Measurements from ENCODE around the gene DENND1C.

The DENND1C gene, protein sequence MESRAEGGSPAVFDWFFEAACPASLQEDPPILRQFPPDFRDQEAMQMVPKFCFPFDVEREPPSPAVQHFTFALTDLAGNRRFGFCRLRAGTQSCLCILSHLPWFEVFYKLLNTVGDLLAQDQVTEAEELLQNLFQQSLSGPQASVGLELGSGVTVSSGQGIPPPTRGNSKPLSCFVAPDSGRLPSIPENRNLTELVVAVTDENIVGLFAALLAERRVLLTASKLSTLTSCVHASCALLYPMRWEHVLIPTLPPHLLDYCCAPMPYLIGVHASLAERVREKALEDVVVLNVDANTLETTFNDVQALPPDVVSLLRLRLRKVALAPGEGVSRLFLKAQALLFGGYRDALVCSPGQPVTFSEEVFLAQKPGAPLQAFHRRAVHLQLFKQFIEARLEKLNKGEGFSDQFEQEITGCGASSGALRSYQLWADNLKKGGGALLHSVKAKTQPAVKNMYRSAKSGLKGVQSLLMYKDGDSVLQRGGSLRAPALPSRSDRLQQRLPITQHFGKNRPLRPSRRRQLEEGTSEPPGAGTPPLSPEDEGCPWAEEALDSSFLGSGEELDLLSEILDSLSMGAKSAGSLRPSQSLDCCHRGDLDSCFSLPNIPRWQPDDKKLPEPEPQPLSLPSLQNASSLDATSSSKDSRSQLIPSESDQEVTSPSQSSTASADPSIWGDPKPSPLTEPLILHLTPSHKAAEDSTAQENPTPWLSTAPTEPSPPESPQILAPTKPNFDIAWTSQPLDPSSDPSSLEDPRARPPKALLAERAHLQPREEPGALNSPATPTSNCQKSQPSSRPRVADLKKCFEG

DNA sequence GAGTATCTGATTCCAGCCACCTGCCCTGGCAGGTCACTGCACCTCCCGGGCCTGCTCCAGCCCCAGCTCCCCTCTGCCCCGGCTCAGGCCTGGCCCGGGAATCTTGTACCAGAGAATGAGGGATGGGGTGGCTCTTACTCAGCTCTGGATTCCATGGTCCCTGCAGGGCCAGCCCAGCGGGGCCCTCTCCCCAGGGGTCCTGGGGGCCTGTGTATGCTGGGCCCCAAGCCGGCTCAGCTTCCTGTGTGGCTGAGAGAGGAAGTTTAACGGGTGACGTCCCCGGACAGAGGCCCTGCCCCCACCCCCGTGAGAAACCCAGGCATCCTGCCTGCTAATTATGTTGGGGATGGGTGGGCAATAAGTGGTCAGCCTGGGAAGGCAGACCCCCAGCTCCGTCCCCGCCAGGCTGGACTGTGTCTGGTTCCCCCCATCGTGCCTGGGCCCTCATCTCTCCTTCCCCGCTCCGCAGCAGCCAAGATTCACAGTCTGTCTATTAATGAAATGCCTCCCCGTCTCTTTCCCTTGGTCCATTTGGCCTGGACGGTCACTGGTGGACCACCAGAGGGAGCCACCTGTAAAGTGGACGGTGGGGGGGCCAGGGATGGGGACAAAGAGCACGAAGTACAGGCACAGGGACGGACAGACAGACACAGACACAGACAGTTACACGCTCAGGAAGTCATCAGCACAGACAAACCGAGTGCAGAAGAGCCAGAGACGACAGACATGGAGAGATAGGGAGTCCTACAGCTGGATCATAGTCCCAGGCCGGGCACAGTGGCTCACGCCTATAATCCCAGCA lies at the start of gene DENND1C:
Gene DENND1C, minus strand, starts transcription at position 247 of the 802 bp plus-strand sequence. Its CDS starts 92 bp downstream, at position 155.
- DNase-seq = peak; percentile 12

DNA sequence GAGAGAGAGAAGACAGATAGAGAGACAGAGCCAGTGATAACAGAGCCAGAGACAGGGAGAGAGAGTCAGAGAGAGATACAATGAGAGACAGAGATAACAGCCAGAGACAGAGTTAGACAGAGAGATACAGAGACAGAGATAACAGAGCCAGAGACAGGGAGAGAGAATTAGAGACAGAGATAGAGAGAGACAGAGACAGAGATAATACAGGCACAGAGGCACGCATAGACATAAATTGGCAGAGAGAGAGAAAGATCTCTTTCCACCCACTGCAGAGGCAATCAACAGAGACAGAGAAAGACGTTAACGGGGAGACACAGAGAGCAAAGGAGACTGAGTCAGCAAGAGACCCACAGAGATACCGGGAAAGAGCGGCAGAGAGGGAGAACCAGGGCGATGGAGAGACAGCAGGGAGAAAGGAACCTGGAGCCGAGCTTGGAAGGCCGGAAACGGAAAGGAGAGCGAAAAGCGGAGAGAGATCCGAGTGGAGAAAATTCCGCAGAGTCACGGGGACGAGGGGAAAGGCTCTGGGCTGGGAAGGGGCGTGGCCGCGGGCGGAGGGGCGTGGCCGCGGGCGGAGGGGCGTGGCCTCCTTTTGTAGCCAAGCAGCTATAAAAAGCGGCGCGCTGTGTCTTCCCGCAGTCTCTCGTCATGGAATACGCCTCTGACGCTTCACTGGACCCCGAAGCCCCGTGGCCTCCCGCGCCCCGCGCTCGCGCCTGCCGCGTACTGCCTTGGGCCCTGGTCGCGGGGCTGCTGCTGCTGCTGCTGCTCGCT lies 49.0 kb upstream of the DENND1C start, which contains the start of gene TNFSF9:
Gene TNFSF9, plus strand, starts transcription at position 641 of the 777 bp plus-strand sequence. Its CDS starts 11 bp downstream, at position 652.
- peak; percentile 88 for DNase-seq

DNA sequence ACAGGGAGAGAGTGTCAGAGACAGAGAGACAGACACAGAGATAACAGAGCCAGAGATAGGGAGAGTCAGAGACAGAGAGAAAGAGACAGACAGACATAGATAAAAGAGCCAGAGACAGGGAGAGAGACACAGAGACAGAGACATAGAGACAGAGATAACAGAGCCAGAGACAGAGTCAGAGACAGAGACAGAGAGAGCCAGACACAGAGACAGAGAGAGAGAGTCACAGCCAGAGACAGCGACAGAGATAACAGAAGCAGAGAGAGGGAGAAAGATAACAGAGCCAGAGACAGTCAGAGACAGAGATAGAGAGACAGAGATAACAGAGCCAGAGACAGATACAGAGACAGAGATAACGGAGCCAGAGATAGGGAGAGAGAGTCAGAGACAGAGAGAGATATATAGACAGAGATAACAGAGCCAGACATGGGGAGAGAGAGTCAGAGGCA lies 48.4 kb upstream of the DENND1C start:
- no peak for DNase-seq

DNA sequence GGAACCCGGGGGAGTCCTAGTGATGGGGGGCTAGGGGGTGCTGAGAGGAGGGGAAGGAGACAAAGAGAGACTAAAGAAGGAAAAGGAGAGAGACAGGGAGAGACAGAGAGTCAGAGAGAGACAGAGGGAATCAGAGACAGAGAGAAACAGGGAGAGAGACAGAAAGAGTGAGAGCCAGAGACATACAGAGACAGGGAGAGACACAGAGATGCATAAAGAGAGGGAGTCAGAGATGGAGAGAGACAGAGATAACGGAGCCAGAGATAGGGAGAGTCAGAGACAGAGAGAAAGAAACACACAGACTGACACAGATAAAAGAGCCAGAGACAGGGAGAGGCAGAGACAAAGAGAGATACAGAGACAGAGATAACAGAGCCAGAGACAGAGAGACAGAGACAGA lies 47.8 kb upstream of the DENND1C start:
- no peak for DNase-seq

DNA sequence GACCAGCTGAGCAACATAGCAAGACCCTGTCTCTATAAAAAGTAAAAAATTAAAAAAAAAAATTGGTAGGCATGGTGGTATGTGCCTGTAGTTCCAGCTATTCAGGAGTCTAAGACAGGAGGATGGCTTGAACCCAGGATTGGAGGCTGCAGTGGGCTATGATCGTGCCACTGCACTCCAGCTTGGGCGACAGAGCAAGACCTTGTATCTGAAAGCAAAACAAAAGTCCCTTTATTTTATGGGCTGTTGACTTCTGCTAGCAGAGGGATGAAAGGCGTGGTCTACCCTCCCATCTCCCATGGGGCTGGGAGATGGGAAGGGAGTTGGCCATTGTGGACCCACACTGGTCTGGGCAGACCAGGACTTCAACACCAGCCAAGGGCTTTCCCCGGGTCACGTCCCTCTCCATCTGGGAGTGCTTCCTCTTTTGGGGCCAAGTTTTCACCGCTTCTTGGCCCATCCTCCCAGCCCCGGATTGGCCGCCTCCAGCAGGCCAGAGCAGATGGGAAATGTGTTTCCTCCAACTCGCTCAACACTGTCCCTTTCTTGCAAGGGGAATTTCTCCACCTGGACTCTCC lies 47.0 kb upstream of the DENND1C start:
- DNase-seq = no peak

DNA sequence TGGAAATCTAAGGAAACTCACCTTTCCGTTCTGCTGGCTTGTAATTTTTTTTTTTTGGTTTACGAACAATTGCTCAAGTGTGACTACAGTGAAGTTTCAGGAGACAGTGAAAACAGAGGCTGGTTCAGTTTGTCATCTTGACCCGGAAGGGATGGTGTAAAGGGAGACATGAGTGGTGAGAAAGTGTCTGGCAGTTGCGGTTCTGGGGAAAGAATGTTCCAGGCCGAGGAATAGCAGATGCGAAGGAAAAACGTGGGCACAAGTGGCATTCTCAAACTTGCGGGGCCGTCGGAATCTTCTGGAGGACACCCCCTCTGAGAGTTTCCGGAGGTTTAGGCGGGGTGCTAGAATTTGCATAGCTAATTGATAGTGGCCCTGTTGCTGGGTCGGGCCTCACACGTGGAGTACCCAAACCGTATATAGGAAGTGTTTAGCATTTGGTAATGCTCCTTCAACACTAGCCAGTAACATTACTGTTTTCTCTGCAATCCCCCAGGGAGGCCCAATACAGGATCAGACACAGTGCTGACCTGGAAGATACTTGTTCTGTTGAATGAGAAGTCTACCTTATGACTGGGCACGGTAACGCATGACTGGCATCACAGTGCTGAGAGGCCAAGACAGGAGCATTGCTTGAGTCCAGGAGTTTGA lies 46.4 kb upstream of the DENND1C start:
- no peak for DNase-seq

DNA sequence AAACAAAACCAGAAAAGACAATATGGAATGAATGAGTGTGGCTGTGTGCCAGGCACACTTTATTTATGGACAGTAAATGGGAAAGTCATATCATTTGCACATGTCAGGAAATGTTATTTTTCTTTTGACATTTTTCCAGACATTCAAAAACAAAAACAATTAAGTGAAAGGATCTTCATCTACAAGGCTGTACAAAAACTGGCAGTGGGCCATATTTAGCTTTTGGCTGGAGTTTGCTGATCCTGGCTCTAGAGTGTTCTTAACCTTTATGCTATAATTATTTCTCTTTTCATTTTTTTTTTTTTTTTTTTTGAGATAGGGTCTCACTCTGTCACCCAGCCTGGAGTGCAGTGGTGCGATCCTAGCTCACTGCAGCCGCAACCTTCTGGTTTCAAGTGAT lies 42.7 kb upstream of the DENND1C start:
- no peak for DNase-seq

DNA sequence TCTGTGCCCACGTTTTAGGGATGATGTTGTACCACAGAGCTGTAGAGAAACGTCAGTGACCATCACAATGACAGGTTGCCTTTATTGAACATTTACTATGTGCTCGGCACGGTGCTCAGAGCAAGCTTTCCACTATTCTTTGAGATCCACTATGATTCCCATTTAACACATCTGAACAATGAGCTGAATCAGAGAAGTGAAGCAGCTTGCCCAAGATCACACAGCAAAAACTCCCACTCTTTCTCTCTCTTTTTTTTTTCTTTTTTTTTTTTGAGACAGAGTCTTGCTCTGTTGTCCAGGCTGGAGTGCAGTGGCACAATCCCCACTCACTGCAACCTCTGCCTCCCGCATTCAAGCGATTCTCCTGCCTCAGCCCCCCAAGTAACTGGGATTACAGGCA lies 41.1 kb upstream of the DENND1C start:
- no peak for DNase-seq

DNA sequence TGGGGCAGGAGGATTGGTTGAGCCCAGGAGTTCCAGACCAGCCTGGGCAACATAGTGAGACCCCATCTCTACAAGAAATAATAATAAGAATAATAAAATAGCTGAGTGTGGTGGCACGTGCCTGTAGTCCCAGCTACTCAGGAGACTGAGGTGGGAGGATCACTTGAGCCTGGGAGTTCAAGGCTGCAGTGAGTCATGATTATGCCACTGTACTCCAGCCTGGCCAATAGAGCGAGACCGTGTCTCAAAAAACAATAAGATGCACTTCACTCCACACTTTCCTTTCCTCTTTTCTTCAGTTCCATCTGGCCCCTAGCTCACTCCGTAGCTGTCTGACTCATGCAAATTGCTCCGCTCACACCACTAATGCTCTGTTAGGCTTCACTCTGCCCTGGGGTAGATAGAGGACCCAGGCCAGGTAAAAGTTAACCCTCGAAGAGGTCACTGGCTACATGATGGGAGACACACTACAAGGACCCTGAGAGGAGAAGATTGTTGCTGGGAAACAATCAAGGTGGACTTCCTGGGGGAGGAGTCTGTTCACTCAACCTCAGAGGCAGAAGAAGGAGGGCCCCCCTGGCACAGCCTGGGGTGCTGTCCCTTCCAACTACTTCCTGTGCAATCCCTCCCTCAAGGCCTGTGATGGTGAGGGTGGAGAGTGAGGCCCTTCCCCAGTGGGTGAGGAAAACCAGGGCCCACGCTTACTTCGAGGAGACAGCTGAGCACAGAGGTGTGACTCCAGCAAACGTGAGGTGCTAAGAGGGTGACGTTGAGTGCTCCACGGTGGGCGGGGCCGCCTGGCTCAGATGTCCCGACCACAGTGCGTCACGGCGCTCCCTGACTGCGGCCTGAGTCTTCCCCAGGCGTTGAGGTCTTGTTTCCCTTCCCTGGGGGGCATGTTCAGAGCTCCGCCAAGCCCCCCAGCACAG lies 40.4 kb upstream of the DENND1C start:
- peak; percentile 49 for DNase-seq

DNA sequence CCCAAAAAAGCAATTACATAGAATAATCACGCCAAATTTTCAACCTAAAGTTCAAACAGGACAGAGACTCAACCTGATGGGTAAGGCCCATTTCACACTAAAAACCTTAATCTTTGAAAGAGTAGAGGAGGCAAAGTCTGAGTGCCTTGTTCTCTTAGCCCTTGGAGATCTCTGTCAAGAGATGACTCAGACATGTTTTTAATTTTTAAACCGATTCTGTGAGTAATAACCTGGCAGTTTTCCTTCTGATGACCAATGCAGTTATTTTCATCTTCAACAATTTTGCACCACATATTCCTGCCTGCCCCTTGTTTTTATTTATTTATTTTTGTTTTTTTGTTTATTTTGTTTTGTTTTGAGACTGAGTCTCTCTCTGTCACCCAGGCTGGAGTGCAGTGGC lies 37.7 kb upstream of the DENND1C start:
- DNase-seq = peak; percentile 82

DNA sequence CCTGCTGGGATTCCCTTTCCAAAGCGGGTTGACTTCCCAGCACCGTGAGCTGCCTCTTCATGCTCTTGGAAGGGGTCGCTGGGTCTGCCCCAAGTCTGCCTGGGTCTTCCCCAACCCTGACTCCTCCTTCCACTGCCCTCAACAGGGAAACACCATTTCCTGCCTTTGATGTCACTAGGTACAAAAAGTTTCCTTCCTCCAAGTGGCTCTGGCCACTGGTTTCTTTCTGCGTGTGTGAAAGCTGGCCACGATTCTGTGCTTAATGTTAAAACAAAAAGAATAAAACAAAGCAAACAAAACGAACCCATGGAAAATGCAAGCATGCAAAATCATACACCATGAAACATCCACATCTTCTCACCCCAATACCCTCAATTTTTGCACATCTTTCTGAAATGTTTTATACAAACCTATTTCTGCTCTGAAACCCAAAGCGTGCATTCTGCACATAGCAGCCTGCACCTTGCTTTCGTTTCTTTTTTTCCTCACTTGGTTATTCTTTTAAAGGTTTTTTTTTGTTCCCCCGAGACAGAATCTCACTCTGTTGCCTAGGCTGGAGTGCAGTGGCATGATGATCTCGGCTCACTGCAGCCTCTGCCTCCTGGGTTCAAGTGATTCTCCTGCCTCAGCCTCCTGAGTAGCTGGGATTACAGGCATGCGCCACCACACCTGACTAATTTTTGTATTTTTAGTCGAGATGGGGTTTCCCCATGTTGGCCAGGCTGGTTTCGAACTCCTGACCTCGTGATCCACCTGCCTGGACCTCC lies 36.7 kb upstream of the DENND1C start:
- DNase-seq = no peak

DNA sequence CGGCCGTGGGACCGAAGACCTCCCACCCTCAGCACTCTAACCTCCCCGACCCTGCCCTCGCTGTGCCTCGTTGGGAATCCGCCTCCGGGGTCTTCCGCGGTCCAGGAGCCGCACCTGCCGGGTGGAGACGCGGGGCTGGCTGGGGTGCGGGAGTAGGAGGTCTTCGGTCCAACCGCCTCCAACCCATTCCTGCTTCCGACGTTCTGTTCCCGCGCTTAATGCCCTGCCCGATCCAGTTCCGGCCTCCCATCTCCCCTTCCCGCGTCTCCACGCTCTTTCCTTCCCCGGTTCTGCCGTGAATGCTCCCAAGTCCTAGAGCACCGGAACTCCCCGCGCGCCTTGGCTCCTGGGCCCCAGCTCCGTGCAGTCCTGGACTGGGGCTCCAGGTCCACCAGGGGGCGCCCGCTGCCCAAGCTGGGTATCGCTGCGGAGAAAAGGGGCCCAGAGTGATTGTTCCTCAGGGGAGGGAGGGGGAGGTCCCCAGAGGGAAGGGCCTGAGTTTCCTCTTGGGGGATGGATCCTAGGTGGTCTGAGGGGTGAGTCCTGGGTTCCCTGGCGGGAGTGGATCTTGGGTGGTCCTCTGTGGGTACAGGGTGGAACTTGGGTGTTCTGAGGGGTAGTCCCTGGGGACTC lies 35.2 kb upstream of the DENND1C start:
- DNase-seq = peak; percentile 84

DNA sequence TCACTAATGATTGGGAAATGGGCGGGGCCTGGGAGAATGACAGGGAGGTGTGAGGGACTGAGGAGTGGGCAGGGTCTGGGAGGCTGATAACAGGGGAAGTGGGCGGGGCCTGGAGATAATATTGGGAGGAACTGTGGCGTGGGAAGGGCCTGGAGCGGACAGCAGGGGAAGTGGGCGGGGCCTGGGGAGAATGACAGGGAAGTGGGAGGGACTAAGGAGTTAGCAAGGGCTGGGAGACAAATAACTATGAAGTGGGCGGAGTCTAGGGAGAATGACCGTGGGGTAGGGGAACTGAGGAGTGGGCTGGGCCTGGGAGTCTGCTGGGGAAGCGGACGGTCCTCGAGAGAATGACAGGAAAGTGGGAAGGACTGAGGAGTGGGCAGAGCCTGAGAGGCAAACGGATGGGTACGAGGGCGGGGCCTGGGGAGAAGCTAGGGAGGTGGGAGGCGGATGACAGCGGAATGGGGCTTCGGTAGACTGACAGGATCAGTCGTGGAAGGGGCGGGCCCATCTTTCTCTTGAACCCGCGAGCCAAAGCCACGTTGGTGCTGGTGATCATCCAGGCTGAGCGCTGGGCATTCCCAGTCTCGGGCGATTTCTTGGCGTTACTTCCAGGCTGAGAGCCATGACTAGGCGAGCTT lies 34.6 kb upstream of the DENND1C start:
- peak; percentile 91 for DNase-seq

DNA sequence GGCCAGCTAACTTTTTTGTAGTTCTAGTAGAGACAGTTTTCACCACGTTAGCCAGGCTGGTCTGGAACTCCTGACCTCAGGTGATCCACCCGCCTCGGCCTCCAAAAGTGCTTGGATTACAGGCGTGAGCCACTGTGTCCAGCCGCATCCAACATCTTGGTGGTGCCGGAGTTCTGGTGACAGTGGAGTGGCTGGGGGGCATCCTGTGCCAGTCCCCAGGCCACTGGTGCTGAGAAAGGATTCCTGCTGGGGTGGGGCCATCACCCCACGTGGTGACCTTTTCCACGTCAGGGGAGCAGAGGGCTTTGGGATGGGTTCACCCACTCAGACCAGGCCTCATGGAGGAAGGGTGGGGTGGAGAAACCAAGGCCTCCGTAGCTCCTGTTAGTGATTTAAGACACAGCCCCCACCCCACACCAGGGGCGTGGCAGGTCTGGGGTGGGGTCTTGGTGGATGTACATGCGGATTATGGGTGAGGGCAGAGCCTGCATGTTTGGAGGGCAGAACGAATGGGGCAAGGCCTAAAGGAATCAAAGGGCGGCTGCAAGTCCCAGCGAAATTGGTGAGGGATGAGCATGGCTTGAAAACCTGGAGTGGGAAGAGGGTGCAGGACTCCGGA lies 33.4 kb upstream of the DENND1C start:
- no peak for DNase-seq

DNA sequence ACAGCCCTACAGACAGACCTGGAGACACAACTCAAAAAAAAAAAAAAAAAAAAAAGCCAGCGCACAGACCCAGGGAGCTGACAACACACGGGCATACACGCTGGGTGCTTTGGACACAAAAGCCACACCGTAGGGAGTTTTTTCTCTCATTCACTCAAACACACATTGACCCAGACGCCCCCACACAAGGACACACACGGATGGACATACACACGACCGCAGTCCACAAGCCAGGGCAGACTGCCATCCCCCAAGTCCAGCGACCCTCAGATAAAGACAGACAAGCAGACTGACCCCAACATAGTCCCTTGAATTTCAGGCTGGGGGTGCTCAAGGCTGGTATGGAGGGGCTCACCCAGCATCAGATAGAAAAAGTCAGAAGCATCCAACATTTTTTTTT lies 32.5 kb upstream of the DENND1C start:
- DNase-seq = no peak

DNA sequence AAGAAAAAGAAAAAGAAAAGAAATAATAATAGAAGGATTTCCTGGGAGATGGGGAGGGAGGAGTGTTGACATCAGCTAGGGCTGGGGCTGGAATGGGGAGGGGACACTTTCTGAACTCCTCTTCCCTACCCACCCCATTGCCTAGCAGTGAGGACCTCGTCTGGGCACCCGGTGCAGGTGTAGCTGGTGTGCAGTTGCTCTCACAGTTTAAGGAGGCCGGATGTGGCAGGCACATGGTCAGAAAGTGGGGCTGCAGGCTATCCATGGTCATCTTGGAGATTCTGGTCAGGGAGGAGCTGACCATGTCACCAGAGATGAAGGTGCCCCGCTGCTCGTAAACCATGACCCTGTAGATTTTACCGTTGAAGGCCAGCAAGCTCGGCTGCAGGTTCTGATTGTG lies 29.0 kb upstream of the DENND1C start:
- no peak for DNase-seq

DNA sequence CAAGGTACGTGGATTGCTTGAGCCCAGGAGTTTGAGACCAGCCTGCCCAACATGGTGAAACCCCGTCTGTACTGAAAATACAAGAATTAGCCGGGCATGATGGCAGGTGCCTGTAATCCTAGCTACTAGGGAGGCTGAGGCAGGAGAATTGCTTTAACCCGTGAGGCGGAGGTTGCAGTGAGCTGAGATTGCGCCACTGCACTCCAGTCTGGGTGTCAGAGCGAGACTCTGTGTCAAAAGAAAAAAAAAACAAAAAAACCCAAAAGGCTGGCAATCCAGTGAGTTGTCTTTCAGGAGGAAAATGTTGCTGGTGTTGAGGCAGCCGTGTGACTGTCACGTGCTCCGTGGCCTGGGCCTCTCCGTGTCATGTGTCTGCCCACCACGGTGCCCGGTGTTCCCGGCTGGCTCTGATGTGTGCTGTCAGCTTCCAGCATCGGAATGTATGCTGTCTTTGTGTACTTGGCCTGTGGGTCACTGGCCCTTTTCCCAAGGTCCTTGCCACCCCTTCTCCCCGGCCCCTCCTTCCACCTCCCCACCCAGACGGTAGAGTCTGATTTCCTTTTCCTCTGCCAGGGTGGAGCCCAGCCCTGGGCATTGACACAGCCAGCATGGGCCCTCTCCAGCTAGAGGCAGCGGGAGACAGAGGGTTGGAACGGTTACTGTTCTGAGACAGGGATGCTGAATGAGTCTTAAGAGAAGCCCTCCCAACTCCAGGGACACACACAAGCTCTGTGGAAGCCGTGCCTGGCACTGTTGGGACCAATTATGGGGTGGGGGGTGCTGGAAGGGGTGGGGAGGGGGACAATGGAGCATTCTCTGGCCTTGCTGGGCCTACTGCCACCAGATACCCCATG lies 27.8 kb upstream of the DENND1C start:
- DNase-seq = no peak

All from fibroblast of skin of right biceps (primary cell).